ENCODE data around the gene STX1B.
"Not testable (repeated sequence)": the region's sequence is repeated elsewhere in the genome, so short reads cannot be mapped to it uniquely, and the experiment has no call there.

STX1B gene

DNA sequence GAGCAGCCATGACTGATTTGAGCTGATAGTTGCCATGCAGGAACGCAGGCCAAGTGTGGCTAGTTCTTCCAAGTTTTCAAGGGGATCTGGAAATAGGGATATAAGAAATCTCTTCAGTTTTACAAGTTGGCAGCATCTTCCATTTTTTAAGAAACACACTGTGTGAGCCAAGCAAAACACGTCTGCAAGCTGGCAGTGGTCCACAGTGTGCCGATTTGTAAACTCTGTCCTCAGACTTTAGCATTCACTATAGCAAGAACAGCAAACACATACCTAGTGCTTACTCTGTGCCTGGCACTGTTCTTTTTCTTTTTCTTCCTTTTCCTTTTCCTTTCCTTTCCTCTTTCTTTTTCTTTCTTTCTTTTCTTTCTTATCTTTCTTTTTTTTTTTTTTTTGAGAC, 58.7 kb downstream of the STX1B start:
- no peak for DNase-seq (ENCODE audit: low spot score)

DNA sequence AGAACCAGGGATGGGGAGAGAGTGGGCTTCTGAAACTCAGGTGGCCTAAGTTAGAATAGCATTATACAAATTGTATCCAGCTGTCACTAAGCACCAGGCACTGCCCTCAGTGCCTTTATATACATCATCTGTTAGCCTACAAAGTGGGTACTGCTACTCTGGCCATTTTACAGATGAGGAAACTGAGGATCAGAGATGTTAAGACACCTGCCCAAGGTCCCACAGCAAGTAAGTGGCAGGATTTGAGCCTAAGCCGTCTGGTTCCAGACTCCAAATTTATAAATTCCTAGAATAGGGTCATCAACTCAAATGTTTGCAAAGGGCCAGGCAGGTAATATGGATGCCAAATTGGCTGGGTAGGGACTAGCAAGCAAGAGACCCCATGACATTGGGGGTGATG, 59.2 kb downstream of the STX1B start:
- DNase-seq (ENCODE audit: low spot score): no peak

DNA sequence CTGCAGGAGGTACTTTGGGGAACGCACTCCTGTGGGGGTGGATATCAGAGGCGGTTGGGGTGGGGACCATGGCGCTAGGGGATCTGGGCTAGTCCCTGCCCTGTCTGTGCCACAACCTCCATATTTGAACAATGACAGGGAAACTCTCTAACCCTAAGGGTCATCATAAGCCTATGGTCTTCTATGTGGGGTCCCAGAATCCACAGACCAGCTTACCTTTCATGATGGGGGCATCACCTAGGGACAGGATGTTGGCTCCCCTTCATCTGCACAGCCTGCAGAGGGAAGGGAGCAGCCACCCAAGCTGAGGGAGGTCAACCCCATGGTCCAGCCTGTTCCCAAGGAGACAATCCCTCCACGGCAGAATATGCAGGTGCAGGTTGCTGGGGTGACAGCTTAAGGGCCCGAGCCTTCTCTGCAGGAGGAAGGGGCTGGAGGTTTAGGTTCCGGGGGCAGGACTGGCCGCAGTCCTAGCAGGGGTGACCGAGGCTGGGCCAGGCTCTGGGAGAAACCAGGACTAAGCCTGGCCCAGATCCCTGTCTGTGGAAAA, 59.8 kb downstream of the STX1B start:
- DNase-seq (ENCODE audit: low spot score): no peak

DNA sequence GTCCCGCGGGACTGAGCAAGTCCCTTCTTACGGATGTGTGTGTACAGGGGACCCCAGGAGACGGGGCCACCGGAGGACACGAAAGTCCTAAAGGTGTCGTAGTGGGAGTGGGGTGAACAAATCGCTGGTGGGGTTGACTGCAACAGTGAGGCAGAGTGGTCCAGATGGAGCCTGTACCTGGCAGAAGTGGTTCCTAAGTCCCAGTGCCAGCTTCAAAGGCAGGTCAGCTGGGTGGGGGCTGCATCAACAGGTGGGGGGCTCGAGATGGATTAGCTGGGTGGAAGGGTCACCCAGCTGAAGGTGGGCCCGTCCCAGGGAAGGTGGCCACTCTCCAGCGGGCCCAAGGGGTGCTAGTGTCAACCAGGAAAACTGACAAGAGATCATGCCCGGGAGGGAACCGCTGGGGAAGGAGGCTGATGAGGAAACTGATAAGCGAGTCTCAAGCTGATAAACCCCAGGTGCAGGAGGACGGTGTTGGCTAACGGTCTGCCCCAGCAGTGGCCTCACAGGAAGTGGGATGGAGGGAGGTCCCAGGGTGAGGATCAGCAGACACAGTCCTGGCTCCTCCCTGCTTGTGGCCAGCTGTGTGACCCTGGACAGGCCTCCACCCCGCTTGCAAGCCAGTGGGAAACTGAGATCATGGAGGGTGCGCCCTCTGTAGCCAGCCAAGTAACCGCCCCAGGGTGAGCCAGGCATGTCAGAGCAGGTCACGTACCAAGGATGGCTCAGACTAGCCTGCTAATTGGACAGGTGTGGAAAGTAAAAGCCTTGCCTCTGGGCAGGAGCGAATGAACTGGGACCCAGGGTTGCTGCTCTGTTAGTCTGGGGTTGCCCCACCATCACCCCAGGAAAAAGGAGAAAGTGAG, 60.6 kb downstream of the STX1B start:
- DNase-seq (ENCODE audit: low spot score): peak; percentile 78

DNA sequence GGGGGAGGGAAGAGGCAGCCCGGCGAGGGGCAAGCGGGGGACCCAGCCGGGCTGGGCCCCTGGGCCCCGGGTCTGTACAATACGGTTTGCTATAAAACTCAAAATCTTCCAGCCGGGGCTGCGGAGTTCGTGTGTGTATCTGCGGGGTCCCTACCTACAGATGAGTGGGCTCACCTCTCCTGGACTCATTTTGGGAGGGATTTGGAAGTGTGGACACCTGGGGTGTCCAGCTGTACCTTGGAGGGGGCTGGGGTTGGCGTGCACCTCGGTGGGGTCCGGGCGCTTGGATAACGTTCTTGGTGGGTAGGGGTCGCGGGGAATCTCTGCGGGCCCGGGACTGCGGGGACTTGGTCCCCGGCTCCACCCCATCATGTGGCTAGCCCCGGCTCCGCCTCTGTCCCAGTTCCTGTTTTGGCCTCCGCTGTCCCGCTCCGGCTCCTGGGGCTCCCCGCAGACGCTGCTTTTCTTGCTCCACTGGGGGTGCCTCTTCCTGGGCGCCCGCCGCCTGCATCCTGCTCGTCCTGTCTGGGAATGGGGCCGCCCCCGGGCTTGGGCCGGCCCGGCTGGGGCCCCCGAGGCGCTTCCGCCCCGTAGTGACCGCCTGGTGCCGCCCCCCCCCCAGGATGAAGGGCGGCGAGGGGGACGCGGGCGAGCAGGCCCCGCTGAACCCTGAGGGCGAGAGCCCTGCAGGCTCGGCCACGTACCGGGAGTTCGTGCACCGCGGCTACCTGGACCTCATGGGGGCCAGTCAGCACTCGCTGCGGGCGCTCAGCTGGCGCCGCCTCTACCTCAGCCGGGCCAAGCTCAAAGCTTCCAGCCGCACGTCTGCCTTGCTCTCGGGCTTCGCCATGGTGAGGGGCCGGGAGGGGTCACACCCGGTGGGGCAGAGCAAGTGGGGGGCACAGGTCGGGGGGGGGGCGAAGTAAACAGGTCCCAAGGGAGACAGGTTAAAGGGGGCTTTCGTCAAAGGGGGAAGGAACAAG, 61.5 kb downstream of the STX1B start, which contains the start of gene ORAI3:
ORAI3 (plus strand) TSS at position 402 of the 983 bp plus-strand sequence; CDS start at position 624, 222 bp downstream.
- DNase-seq (ENCODE audit: low spot score): peak; percentile 54

DNA sequence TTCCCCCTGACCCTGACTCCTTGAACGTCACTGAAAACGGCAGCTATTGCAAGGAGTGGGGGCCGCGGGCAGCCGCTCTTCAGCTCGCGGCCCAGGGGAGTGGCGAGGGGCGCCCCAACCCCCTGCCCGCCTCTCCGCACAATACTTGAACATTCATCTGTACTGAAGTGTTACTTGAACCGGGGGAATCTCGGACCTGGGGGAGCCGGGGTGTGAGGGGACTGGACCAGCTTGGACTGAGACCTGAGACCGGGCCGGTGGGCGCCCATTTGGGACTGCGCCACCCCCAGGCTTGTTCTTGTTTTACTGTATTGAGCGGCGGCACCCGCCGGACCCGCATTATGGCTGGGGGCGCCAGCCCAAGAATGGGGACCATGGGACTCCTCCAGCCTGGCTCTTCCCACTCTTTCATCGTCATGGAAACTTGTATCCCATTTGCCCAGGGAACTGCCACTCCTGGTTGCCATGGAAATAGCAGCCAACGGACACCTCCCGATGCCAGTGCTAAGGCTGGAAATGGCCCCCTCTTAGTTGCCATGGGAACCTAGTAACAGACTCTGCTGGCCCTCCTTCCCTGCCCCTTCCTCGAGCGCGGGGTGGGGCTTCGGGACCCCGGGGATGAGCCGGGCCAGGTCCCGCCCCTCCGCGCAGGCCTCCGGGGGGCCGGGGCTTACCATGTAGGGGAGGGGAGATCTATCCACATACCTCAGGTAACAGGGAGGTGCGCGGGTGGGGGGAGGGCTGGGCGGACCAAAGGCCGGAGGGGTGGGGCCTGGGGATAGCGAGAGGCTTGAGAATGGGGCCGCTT, 62.4 kb downstream of the STX1B start:
- DNase-seq (ENCODE audit: low spot score): peak; percentile 73

DNA sequence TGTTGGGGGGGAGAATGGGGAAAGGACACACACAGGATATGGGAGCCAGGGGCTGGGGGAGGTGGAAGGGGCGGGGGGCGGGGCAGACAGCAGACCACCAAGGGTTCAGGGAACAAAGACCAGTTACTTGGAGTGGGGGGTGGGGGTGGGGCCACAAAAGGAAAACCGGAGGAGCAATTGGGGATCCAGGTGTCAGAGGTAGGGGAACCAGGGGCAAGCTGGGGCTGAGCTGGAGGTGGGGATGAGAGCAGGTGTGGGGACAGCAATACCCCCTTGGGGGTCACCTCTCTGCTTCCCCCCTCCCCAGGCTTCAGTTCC, 62.9 kb downstream of the STX1B start:
- DNase-seq (ENCODE audit: low spot score): no peak

DNA sequence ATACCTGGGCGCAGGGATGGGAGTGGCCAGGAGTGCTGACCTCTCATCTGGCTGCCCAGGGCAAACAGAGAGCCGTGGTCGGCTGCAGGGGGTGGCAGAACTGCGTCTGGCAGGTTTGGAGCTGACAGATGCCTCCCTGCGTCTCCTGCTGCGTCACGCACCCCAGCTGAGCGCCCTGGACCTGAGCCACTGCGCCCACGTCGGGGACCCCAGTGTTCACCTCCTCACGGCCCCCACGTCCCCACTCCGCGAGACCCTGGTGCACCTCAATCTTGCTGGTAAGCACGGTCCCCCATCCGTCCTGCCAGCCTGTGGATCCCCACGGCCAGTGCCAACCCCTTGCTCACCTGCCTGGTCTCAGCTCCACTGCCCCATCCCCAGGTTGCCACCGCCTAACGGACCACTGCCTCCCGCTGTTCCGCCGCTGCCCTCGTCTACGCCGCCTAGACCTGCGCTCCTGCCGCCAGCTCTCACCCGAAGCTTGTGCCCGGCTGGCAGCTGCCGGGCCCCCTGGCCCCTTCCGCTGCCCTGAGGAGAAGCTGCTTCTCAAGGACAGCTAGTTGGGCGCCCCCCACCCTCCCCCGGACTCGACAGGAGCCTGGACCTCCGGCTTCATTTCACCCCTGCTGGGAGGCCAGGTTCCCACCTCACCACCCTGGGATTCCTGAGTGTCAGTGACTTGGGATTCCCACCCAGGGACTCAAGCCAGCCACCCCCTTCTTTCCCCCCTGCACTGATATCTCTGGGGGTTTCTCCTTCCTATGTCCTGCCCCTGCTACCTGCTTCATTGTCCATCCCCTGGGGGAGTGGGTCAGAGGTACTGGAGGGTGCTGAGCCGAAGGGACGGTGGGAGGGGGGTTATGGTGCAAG, 63.5 kb downstream of the STX1B start:
- DNase-seq (ENCODE audit: low spot score): no peak

DNA sequence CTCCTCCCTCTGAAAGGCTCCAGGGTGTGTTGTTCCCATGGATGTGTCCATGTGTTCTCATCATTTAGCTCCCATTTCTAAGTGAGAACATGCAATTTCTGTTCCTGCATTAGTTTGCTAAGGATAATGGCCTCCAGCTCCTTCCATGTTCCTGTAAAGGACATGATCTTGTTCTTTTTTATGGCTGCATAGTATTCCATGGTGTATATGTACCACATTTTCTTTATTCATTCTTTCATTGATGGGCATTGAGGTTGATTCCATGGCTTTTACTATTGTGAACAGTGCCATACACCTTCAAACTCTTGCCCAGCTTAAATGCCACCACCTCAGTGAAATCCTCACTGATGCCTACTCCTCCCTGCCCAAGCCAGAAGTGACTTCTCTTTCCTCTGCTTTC, 66.1 kb downstream of the STX1B start:
- DNase-seq (ENCODE audit: low spot score): no peak

DNA sequence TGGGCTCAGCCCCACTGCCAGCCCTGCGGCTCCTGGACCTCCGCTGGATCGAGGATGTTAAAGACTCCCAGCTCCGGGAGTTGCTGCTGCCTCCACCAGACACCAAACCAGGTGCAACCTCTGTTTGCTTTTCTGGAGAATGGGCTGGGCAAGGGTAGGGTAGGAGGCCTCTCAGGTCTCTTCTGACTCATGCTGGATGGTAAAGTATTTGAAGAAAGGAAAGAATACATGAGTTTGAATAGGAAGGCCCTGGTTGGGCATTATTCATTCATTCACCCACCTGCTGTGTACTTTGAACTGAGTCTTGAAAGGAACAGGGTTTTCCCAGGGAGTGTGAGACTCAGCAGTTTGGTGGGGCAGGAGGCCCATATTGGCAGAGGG, 68.0 kb downstream of the STX1B start:
- no peak for DNase-seq (ENCODE audit: low spot score)

DNA sequence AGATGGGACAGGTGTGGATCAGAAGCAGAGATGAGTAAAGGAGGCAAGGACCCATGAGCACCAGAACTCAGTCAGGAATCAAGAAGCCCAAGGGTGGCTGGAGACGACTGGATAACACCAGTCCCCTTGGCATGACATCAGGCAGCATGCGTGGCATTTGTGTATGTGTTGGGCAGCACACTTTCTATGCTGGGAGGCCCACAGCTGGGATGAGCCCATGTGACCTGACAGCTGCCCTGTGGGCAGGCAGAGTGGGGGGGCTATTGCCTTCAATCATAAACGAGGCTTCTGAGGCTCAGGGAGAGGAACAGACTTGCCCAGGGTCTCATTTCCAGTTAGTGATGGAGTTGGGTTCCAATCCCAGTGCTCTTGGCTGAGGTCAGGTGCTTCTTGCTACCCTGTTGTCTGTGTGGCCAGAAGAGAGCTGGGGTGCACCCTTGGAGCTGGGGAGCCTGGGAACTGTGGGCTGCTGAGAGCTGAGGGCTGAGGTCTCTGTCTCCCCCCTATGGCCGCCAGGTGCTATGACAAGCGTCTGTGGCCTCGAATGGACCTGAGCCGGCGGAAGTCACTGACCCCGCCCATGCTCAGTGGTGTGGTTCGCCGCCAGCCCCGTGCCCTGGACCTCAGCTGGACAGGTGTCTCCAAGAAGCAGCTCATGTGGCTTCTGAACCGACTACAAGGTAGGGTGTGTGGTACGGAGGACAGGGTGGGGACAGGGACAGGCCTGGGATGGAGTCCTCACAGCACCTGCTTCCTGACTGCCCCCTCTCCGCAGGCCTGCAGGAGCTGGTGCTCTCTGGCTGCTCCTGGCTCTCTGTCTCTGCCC, 68.6 kb downstream of the STX1B start:
- DNase-seq (ENCODE audit: low spot score): peak; percentile 66

DNA sequence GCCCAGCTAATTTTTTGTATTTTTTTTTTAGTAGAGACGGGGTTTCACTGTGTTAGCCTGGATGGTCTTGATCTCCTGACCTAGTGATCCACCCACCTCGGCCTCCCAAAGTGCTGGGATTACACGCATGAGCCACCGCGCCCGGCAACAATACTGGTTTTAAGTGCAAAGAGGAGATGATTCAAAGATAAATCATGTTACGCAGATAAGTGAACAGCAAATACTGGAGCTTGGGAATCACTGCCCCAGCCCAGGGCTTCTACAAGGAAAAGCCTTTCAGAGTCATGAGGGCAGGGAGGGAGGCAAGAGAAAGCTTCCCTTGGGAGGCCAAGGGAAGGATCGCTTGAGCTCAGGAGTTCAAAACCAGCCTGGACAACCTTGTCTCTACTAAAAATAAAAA, 70.9 kb downstream of the STX1B start:
- not testable (repeated sequence) for DNase-seq (ENCODE audit: low spot score)

Measured in SW480 (cell line).